HepG2 (cell line): ENCODE measurements around the gene CYP2W1. TPM values are rescaled to one million over a fixed set of nuclear protein-coding genes. Genes with fewer than 3 reads are reported as not detected.

Source experiments
- FOXM1 ChIP-seq: sonication (generic); formaldehyde crosslinking; IDR thresholded peaks from 2 replicates; pipeline ENCODE4 v1.5.0; 2020; ENCODE audit warnings: missing genetic modification reagents
- HBP1 ChIP-seq: IDR thresholded peaks from 2 replicates; pipeline ENCODE4 v1.6.1; 2016; ENCODE audit warnings: low read depth, control low read depth
- HES4 ChIP-seq: sonication (generic); formaldehyde crosslinking; IDR thresholded peaks from 2 replicates; pipeline ENCODE4 v1.9.0; 2021; ENCODE audit warnings: mild to moderate bottlenecking, missing genetic modification reagents, borderline replicate concordance
- HNF1A ChIP-seq, 2 experiments: sonication (generic) in 1 of 2; formaldehyde crosslinking in 1 of 2; IDR thresholded peaks; 2 replicates each; pipeline versions ENCODE4 v1.4.0 to v1.6.1; 2016 to 2020; ENCODE audit warnings: borderline replicate concordance in 1 of 2, low read depth in 1 of 2, mild to moderate bottlenecking in 1 of 2, missing genetic modification reagents in 1 of 2
- NFATC3 ChIP-seq: sonication (generic); formaldehyde crosslinking; IDR thresholded peaks from 2 replicates; pipeline ENCODE4 v1.5.1; 2020; ENCODE audit warnings: mild to moderate bottlenecking, missing genetic modification reagents
- POLR2A ChIP-seq, 2 experiments: IDR thresholded peaks; 2 replicates each; pipeline ENCODE4 v1.6.1; 2011; ENCODE audit warnings: low read depth in 2 of 2, low read length in 2 of 2, mild to moderate bottlenecking in 1 of 2, moderate library complexity in 1 of 2; ENCODE audit not compliant: insufficient read depth in 1 of 2
- RFX5 ChIP-seq: IDR thresholded peaks from 2 replicates; pipeline ENCODE4 v1.6.1; 2011; ENCODE audit warnings: low read depth, low read length, improper control_type of control experiment
- TRIM24 ChIP-seq: sonication (generic); formaldehyde crosslinking; IDR thresholded peaks from 2 replicates; pipeline ENCODE4 v1.8.0; 2022; ENCODE audit warnings: mild to moderate bottlenecking, missing genetic modification reagents
- ZBTB39 ChIP-seq: sonication (generic); formaldehyde crosslinking; IDR thresholded peaks from 2 replicates; pipeline ENCODE4 v1.5.0; 2020; ENCODE audit warnings: missing genetic modification reagents
- ZBTB7A ChIP-seq: sonication (generic); formaldehyde crosslinking; IDR thresholded peaks from 2 replicates; pipeline ENCODE4 v1.8.0; 2022; ENCODE audit warnings: mild to moderate bottlenecking, missing genetic modification reagents
- ZEB1 ChIP-seq: IDR thresholded peaks from 2 replicates; pipeline ENCODE4 v1.6.1; 2012; ENCODE audit warnings: mild to moderate bottlenecking, low read depth, inconsistent platforms; ENCODE audit not compliant: insufficient replicate concordance
- ZFP1 ChIP-seq: IDR thresholded peaks from 2 replicates; pipeline ENCODE4 v1.6.1; 2016
- ZFP91 ChIP-seq: sonication (generic); formaldehyde crosslinking; IDR thresholded peaks from 2 replicates; pipeline ENCODE4 v1.9.0; 2022; ENCODE audit warnings: missing genetic modification reagents, mild to moderate bottlenecking, borderline replicate concordance
- ZNF275 ChIP-seq: sonication (generic); formaldehyde crosslinking; IDR thresholded peaks from 2 replicates; pipeline ENCODE4 v1.8.0; 2022; ENCODE audit warnings: missing genetic modification reagents, mild to moderate bottlenecking, inconsistent platforms, borderline replicate concordance
- ZNF326 ChIP-seq: sonication (generic); formaldehyde crosslinking; IDR thresholded peaks from 2 replicates; pipeline ENCODE4 v1.4.0; 2020; ENCODE audit warnings: missing genetic modification reagents, borderline replicate concordance
- ZNF354B ChIP-seq: sonication (generic); formaldehyde crosslinking; IDR thresholded peaks from 2 replicates; pipeline ENCODE4 v1.8.0; 2022; ENCODE audit warnings: mild to moderate bottlenecking, missing genetic modification reagents
- ZNF577 ChIP-seq: sonication (generic); formaldehyde crosslinking; IDR thresholded peaks from 2 replicates; pipeline ENCODE4 v1.4.0; 2020; ENCODE audit warnings: mild to moderate bottlenecking, low read depth, missing genetic modification reagents, borderline replicate concordance
- ZNF580 ChIP-seq: IDR thresholded peaks from 2 replicates; pipeline ENCODE4 v1.6.1; 2016; ENCODE audit warnings: low read depth, borderline replicate concordance
- polyA plus RNA-seq, 8 experiments: library from polyadenylated mRNA; depleted of rRNA in 3 of 8; stranded (reverse) in 7 of 8; unstranded in 1 of 8; fragments of >200 nt; fragmentation: Illumina TruSeq in 4 of 8; extraction: Trizol in 4 of 8; gene quantifications; 2 replicates each; pipeline versions ENCODE4 v1.2.1 to v1.2.3, GENCODE V29; 2011 to 2016; ENCODE audit warnings: low read depth in 4 of 8, missing spikeins in 1 of 8, mixed read lengths in 1 of 8; ENCODE audit not compliant: insufficient read depth in 1 of 8
- total RNA-seq, 5 experiments: library from RNA; depleted of rRNA; stranded (reverse); fragments of >200 nt; fragmentation: Illumina TruSeq; extraction: Trizol; gene quantifications; 2 replicates each; pipeline ENCODE4 v1.2.3, GENCODE V29; 2016; ENCODE audit warnings: low read depth in 1 of 5

The CYP2W1 gene
- total and polyA plus RNA-seq, 2 of the 13 experiments (the other 11 are each of a cell fraction or from before 2014, with no cell fraction given) = 19.5 to 31.7 TPM

- TF ChIP-seq ZNF354B (CRISPR knock-in tag) (no peak), FOXM1 (no peak), HBP1 (CRISPR knock-in tag) (peak; percentile 8; the same call in 1 of the 2 replicates), RFX5 (no peak), HNF1A (IDR thresholded peaks at IDR 0.05; ENCODE audit: low read depth) (peak; percentile 97), HNF1A (CRISPR knock-in tag; IDR thresholded peaks at IDR 0.05; ENCODE audit: borderline replicate concordance) (peak; percentile 97; the same call in 1 of the 2 replicates), POLR2A (IDR thresholded peaks at IDR 0.05; ENCODE audit: insufficient read depth in 1 of 2, low read depth in 2 of 2, low read length in 2 of 2) (peak in 1 of 2 experiments; percentile 93; a peak in 2 of 4 replicates), ZNF580 (peak; percentile 58; the same call in 1 of the 2 replicates), ZNF275 (CRISPR knock-in tag) (peak; percentile 75; the same call in 1 of the 2 replicates), ZNF577 (no peak), ZNF326 (no peak), ZFP91 (CRISPR knock-in tag) (peak; percentile 90), NFATC3 (no peak), ZBTB7A (CRISPR knock-in tag) (peak; percentile 95), ZFP1 (CRISPR knock-in tag) (no peak), HES4 (no peak), ZEB1 (no peak), TRIM24 (CRISPR knock-in tag) (no peak), ZBTB39 (CRISPR knock-in tag) (no peak)
Measured at GRCh38 chr7:977326-978048, 5.5 kb upstream of the CYP2W1 start (continued).
